ENCODE measurements around the gene CHCHD3.

Gene CHCHD3

GRCh38 chr7:132800522-132800921, 281.4 kb downstream of the CHCHD3 start:
- H3K27ac ChIP-seq (ENCODE audit: extremely low read depth, low read depth, low read length), result no peak overlapping the region
- no peak overlapping the region for H3K4me3 ChIP-seq (ENCODE audit: low read depth, low read length)
- peak; percentile 81 for TF ChIP-seq PRDM1 (tag by site-specific recombination; IDR thresholded peaks at IDR 0.05)
- 0 out of 2 replicates have a peak, but pooled peaks have one; percentile 22 for TF ChIP-seq ZNF366 (tag by site-specific recombination; conservative IDR thresholded peaks at IDR 0.05)
- TF ChIP-seq ZFHX2 (tag by site-specific recombination; conservative IDR thresholded peaks at IDR 0.05), result no peak
- CTCF ChIA-PET, result interaction anchor here (0.9 kb wide), 1 partner anchor 11 kb away, joined by 4 read pairs; no protein-coding TSS in a partner anchor
- POLR2A ChIA-PET, result no interaction called here
- H3K4me1 ChIP-seq (ENCODE audit: control insufficient read depth, insufficient read depth, low read length), result no peaks in the 10 kb centered on the region
- no peaks in the 10 kb centered on the region for H3K9me3 ChIP-seq (ENCODE audit: control insufficient read depth, insufficient read depth, low read depth, low read length)
- peaks cover 0 to 8% of the 10 kb centered on the region in 2 experiments; a peak in 1 of 3 replicates for H3K36me3 ChIP-seq (ENCODE audit: control insufficient read depth in 2 of 2, insufficient read depth in 1 of 2, low read length in 2 of 2)

- no peak overlapping the region for H3K27ac ChIP-seq (ENCODE audit: extremely low read depth, low read depth, low read length)
- no peak overlapping the region for H3K4me3 ChIP-seq (ENCODE audit: low read depth, low read length)
- H3K9me3 ChIP-seq (ENCODE audit: control insufficient read depth, insufficient read depth, low read depth, low read length), result no peaks in the 10 kb centered on the region
- no peaks in the 10 kb centered on the region for H3K4me1 ChIP-seq (ENCODE audit: control insufficient read depth, insufficient read depth, low read length)
- CTCF ChIA-PET, result no interaction called here
- peaks cover 0 to 13% of the 10 kb centered on the region in 2 experiments; a peak in 1 of 3 replicates for H3K36me3 ChIP-seq (ENCODE audit: control insufficient read depth in 2 of 2, insufficient read depth in 1 of 2, low read length in 2 of 2)
- TF ChIP-seq ZBTB21 (tag by site-specific recombination; IDR thresholded peaks at IDR 0.05), result no peak
- no peak for TF ChIP-seq ZNF335 (tag by site-specific recombination; conservative IDR thresholded peaks at IDR 0.05)
- no peak for TF ChIP-seq ZBTB20 (tag by site-specific recombination; IDR thresholded peaks at IDR 0.05)
- no peak for TF ChIP-seq ZNF555 (tag by site-specific recombination; conservative IDR thresholded peaks at IDR 0.05)
- TF ChIP-seq CTCF (tag by site-specific recombination; IDR thresholded peaks at IDR 0.05), result no peak
- no peak for TF ChIP-seq ZNF623 (tag by site-specific recombination; IDR thresholded peaks at IDR 0.05)
- no peak for TF ChIP-seq ZNF391 (tag by site-specific recombination; IDR thresholded peaks at IDR 0.05; ENCODE audit: borderline replicate concordance, low read depth)
- no peak for TF ChIP-seq ZNF521 (tag by site-specific recombination; IDR thresholded peaks at IDR 0.05)
- no peak for TF ChIP-seq ZNF112 (tag by site-specific recombination; IDR thresholded peaks at IDR 0.05)
- TF ChIP-seq MEIS1 (CRISPR knock-in tag; IDR thresholded peaks at IDR 0.05; ENCODE audit: borderline replicate concordance), result no peak
- TF ChIP-seq ZNF121 (tag by site-specific recombination; IDR thresholded peaks at IDR 0.05), result no peak
- POLR2A ChIA-PET, result no interaction called here
These were observed 282.8 kb downstream of the CHCHD3 start for GRCh38 chr7:132799081-132799413.

DNA sequence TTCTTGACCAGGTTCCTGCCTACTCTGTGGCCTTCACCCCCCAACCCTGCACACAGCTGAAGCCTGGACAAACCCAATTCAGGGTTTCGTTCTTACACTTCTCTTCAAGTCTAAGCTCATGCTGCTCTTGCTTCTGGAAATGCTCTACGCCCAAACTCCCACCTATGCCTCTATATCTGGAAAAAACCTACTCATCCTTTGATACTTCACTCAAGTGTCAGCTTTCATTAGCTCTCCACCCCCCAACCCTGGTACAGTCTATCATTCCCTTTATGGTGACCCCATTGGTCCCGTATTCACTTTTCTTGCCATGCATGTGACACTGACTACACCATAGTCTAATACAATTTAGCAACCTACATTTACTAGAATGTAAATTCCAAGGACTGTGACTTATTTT, 284.7 kb downstream of the CHCHD3 start:
- H3K27ac ChIP-seq (ENCODE audit: extremely low read depth, low read depth, low read length), result no peak overlapping the region
- H3K4me3 ChIP-seq (ENCODE audit: low read depth, low read length), result no peak overlapping the region
- H3K36me3 ChIP-seq (ENCODE audit: control insufficient read depth in 2 of 2, insufficient read depth in 1 of 2, low read length in 2 of 2), result peaks cover 0 to 16% of the 10 kb centered on the region in 2 experiments; a peak in 1 of 3 replicates
- POLR2A ChIA-PET, result no interaction called here
- TF ChIP-seq ZNF555 (tag by site-specific recombination; conservative IDR thresholded peaks at IDR 0.05), result no peak
- TF ChIP-seq ZNF140 (tag by site-specific recombination; IDR thresholded peaks at IDR 0.05), result no peak
- no peak for TF ChIP-seq ZNF23 (tag by site-specific recombination; IDR thresholded peaks at IDR 0.05; ENCODE audit: borderline replicate concordance)
- TF ChIP-seq ZFP3 (tag by site-specific recombination; IDR thresholded peaks at IDR 0.05; ENCODE audit: low read depth), result no peak
- no peak for TF ChIP-seq ZNF558 (tag by site-specific recombination; IDR thresholded peaks at IDR 0.05)
- no peak for TF ChIP-seq ZIC2 (tag by site-specific recombination; IDR thresholded peaks at IDR 0.05)
- no peak for TF ChIP-seq TCF7L2 (IDR thresholded peaks at IDR 0.05; ENCODE audit: borderline replicate concordance, low read depth, low read length)
- no peak for TF ChIP-seq PATZ1 (tag by site-specific recombination; IDR thresholded peaks at IDR 0.05)
- TF ChIP-seq IKZF3 (tag by site-specific recombination; IDR thresholded peaks at IDR 0.05), result no peak
- TF ChIP-seq ZNF843 (tag by site-specific recombination; IDR thresholded peaks at IDR 0.05), result no peak
- TF ChIP-seq GLIS1 (tag by site-specific recombination; IDR thresholded peaks at IDR 0.05), result no peak
- TF ChIP-seq ATF2 (tag by site-specific recombination; IDR thresholded peaks at IDR 0.05; ENCODE audit: low read depth), result no peak
- CTCF ChIA-PET, result no interaction called here
- no peaks in the 10 kb centered on the region for H3K9me3 ChIP-seq (ENCODE audit: control insufficient read depth, insufficient read depth, low read depth, low read length)
- no peaks in the 10 kb centered on the region for H3K4me1 ChIP-seq (ENCODE audit: control insufficient read depth, insufficient read depth, low read length)
